Measurements from ENCODE around the gene ZNF358. TPM values are rescaled to one million over a fixed set of nuclear protein-coding genes. Genes with fewer than 3 reads are reported as not detected.

Gene ZNF358
- total and polyA plus RNA-seq, 3 donors from 2014 or later: 21.0 to 35.9 (median 28.7) TPM

DNA sequence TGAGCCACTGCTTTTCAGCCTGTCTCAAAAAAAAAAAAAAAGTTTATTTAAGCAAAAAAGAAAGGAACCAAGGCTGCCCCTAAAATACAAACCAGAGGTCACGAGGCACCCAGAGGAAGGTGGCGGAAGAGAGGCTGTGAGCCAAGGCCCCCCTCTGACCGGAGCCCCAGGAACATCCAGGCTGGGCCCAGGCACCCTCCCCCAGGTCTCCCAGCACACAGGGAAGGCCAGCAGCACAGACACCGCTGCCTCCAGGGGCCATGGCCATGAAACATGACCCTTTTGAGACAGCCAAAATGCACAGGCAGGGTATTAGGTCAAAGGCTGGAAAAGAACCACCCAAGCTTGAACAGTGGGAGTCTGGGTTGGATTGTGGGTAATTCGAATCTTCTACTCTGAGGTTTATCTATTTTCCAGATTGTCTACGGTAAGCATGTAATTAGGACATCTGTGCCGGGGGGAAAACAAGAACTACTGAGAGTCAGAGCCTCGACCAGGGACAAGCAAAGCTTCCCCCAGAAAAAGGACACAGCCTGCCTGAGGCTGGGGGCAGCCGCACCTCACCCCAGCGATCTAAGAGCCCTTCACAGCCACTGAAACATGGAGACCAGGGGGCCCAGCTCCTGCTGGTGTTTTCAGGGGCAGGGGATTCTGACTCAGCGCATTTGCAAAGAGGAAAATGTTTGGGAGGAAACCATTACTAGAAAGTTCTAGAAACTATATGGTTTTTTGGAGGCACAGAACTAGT is 35.5 kb upstream of the ZNF358 start:
- H3K4me1 ChIP-seq: peaks cover 23% of the 10 kb centered on the region
- no peak overlapping the region for H3K4me3 ChIP-seq
- no peak for TF ChIP-seq POLR2A (IDR thresholded peaks at IDR 0.05)
- TF ChIP-seq, protein P1, sequence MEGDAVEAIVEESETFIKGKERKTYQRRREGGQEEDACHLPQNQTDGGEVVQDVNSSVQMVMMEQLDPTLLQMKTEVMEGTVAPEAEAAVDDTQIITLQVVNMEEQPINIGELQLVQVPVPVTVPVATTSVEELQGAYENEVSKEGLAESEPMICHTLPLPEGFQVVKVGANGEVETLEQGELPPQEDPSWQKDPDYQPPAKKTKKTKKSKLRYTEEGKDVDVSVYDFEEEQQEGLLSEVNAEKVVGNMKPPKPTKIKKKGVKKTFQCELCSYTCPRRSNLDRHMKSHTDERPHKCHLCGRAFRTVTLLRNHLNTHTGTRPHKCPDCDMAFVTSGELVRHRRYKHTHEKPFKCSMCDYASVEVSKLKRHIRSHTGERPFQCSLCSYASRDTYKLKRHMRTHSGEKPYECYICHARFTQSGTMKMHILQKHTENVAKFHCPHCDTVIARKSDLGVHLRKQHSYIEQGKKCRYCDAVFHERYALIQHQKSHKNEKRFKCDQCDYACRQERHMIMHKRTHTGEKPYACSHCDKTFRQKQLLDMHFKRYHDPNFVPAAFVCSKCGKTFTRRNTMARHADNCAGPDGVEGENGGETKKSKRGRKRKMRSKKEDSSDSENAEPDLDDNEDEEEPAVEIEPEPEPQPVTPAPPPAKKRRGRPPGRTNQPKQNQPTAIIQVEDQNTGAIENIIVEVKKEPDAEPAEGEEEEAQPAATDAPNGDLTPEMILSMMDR (IDR thresholded peaks at IDR 0.05): no peak
- WGBS, 2 donors: 44 to 46% methylated on average over 10 to 11 of the region's 11 CpGs
- H3K27me3 ChIP-seq: no peaks in the 10 kb centered on the region
- H3K9me3 ChIP-seq: no peaks in the 10 kb centered on the region
- no peaks in the 10 kb centered on the region for H3K36me3 ChIP-seq (ENCODE audit: low read depth, missing control alignments)
- DNase-seq: no peak
- intact Hi-C loops (cut with DNase I; ENCODE audit: low total_unique reads): no loop called here
- H3K27ac ChIP-seq: peak overlapping the region; percentile 6 to 71

DNA sequence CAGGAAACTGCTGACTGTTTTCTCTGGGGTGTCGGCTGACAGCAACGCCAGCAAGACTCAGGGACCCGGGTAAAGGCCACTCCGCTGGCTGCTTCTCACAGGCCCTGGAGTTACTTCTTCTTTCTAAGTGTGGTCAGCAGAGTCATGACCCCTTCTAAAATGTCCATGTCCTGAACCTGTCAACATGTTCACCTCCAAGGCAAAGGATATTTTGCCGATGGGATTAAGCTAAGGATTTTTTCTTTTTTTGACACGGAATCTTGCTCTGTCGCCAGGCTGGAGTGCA is 35.0 kb upstream of the ZNF358 start:
- Histone ChIP-seq H3K4me1 (peaks cover 23% of the 10 kb centered on the region), H3K27ac (peak overlapping the region; percentile 6 to 71), H3K36me3 (ENCODE audit: low read depth, missing control alignments) (no peaks in the 10 kb centered on the region), H3K27me3 (no peaks in the 10 kb centered on the region), H3K9me3 (no peaks in the 10 kb centered on the region), H3K4me3 (no peak overlapping the region)
- DNase-seq: no peak
- WGBS, 2 donors: 79 to 81% methylated on average over 7 of the region's 7 CpGs
- TF ChIP-seq, protein P1 (IDR thresholded peaks at IDR 0.05): no peak
- TF ChIP-seq POLR2A (IDR thresholded peaks at IDR 0.05): no peak
- intact Hi-C loops (cut with DNase I; ENCODE audit: low total_unique reads): no loop called here

DNA sequence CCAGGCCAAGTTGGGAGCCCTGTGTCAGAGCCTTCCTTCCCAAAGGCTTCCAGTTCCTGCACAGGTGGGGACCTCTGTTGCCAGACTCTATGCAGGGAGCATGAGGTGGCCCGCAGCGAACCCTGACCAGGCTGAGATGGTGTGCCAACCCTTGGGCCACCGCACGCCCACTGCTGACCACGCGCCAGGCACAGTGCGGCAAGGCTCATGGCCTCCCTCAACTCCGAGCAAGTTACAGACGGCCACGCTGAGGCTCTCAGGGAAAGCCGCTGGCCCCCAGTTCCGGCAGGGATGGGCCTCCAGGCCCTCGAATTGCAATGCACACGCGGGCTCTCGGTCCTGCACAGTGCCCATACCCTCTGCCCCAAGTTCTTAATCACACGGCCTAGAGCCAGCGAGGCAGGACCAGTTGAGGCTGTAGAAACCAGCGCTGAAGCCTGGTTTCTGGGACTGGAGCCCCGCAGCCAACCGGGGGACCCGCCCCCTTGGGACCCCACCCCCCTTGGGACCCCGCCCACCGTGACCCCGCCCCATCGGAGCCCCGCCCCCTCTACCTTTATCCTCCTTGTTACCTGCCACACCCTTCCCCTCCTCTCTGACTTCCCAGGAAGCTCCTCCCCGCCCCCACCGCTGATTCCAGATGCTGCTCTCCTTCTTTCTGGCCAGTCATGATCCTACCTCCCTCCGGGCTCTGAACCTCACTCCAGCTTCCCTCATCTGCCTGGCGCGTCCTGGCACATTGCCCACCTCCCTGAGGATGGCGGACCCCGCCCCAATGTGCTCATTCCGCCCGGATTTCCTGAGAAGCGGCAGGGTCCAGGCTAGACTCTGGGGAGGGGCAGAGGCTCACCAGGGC is 33.1 kb upstream of the ZNF358 start:
- intact Hi-C loops (cut with DNase I; ENCODE audit: low total_unique reads): no loop called here
- Histone ChIP-seq H3K4me1 (peaks cover 23% of the 10 kb centered on the region), H3K4me3 (peak overlapping the region in 1 of 2 donors; percentile 20), H3K36me3 (ENCODE audit: low read depth, missing control alignments) (no peaks in the 10 kb centered on the region), H3K9me3 (no peaks in the 10 kb centered on the region), H3K27me3 (no peaks in the 10 kb centered on the region), H3K27ac (no peak overlapping the region)
- 31 to 33% methylated on average over 22 to 37 of the region's 37 CpGs for WGBS, 2 donors
- DNase-seq: peak; percentile 41
- TF ChIP-seq, protein P1 (IDR thresholded peaks at IDR 0.05): no peak
- no peak for TF ChIP-seq POLR2A (IDR thresholded peaks at IDR 0.05)

- H3K36me3 ChIP-seq (ENCODE audit: low read depth, missing control alignments): no peaks in the 10 kb centered on the region
- TF ChIP-seq, protein P1 (IDR thresholded peaks at IDR 0.05): no peak
- no peak for TF ChIP-seq POLR2A (IDR thresholded peaks at IDR 0.05)
- no peaks in the 10 kb centered on the region for H3K9me3 ChIP-seq
- intact Hi-C loops (cut with DNase I; ENCODE audit: low total_unique reads): no loop called here
- 60 to 65% methylated on average over 16 to 17 of the region's 17 CpGs for WGBS, 2 donors
- H3K4me1 ChIP-seq: peaks cover 29% of the 10 kb centered on the region
- no peaks in the 10 kb centered on the region for H3K27me3 ChIP-seq
- H3K4me3 ChIP-seq: no peak overlapping the region
- no peak overlapping the region for H3K27ac ChIP-seq
- DNase-seq: no peak
These were observed 32.1 kb upstream of the ZNF358 start for GRCh38 chr19:7483720-7484201.

All from testis (tissue), 3 donors.